H9 (cell line): ENCODE data around the gene NDUFS6. TPM values are rescaled to one million over a fixed set of nuclear protein-coding genes. Genes with fewer than 3 reads are reported as not detected.
A peak's percentile ranks its signal among the peaks of the same experiment; 100 is the strongest.

ENCODE experiments used
- DNase-seq: peaks from one replicate; pipeline ENCODE4 v3.0.0-alpha.2; 2017
- H2AFZ ChIP-seq: one replicate; pipeline ENCODE4 v1.6.1; 2013; ENCODE audit warnings: mild to moderate bottlenecking, low read length, control low read depth, moderate library complexity
- H2AK5ac ChIP-seq: 2 replicates; pipeline ENCODE4 v1.6.1; 2013; ENCODE audit warnings: low read length, control low read depth, mixed read lengths; ENCODE audit not compliant: insufficient read length
- H2BK120ac ChIP-seq: one replicate; pipeline ENCODE4 v1.6.1; 2013; ENCODE audit warnings: low read depth, mild to moderate bottlenecking, low read length, control low read depth, inconsistent platforms; ENCODE audit not compliant: poor library complexity, severe bottlenecking
- H2BK12ac ChIP-seq: 2 replicates; pipeline ENCODE4 v1.6.1; 2013; ENCODE audit warnings: low read length, control low read depth, mixed read lengths, low read depth; ENCODE audit not compliant: insufficient read length
- H2BK15ac ChIP-seq: 2 replicates; pipeline ENCODE4 v1.6.1; 2013; ENCODE audit warnings: low read depth, low read length, control low read depth
- H2BK20ac ChIP-seq: one replicate; pipeline ENCODE4 v1.6.1; 2013; ENCODE audit warnings: low read depth, mild to moderate bottlenecking, low read length, control low read depth, inconsistent platforms; ENCODE audit not compliant: poor library complexity, severe bottlenecking
- H2BK5ac ChIP-seq: 2 replicates; pipeline ENCODE4 v1.6.1; 2013; ENCODE audit warnings: low read length, control low read depth, mixed read lengths; ENCODE audit not compliant: insufficient read length
- H3K14ac ChIP-seq: 2 replicates; pipeline ENCODE4 v1.6.1; 2013; ENCODE audit warnings: low read length, control low read depth; ENCODE audit not compliant: insufficient read depth
- H3K18ac ChIP-seq: 2 replicates; pipeline ENCODE4 v1.6.1; 2013; ENCODE audit warnings: low read depth, mild to moderate bottlenecking, mixed read lengths, low read length, control low read depth; ENCODE audit not compliant: insufficient read length
- H3K23ac ChIP-seq: 2 replicates; pipeline ENCODE4 v1.6.1; 2013; ENCODE audit warnings: low read length, control low read depth, mixed read lengths, low read depth; ENCODE audit not compliant: insufficient read length
- H3K23me2 ChIP-seq: 2 replicates; pipeline ENCODE4 v1.6.1; 2013; ENCODE audit warnings: low read depth, mild to moderate bottlenecking, mixed read lengths, low read length, control low read depth; ENCODE audit not compliant: insufficient read length, poor library complexity, severe bottlenecking
- H3K27ac ChIP-seq: 2 replicates; pipeline ENCODE4 v1.5.1; 2013; ENCODE audit warnings: low read length, control low read depth, mixed read lengths, low read depth; ENCODE audit not compliant: insufficient read length
- H3K27me3 ChIP-seq: 2 replicates; pipeline ENCODE4 v1.6.1; 2013; ENCODE audit warnings: low read length, control low read depth, inconsistent platforms; ENCODE audit not compliant: insufficient read depth
- H3K4ac ChIP-seq: 2 replicates; pipeline ENCODE4 v1.6.1; 2013; ENCODE audit warnings: low read depth, mild to moderate bottlenecking, control low read depth, inconsistent platforms, low read length, moderate library complexity
- H3K4me1 ChIP-seq: 2 replicates; pipeline ENCODE4 v1.6.1; 2013; ENCODE audit warnings: low read length, control low read depth, inconsistent platforms; ENCODE audit not compliant: insufficient read depth
- H3K4me2 ChIP-seq: 2 replicates; pipeline ENCODE4 v1.6.1; 2013; ENCODE audit warnings: low read length, control low read depth, mixed read lengths; ENCODE audit not compliant: insufficient read length, insufficient read depth
- H3K56ac ChIP-seq: 2 replicates; pipeline ENCODE4 v1.6.1; 2013; ENCODE audit warnings: low read depth, mild to moderate bottlenecking, mixed read lengths, low read length, control low read depth; ENCODE audit not compliant: insufficient read length
- H3K79me1 ChIP-seq: 2 replicates; pipeline ENCODE4 v1.6.1; 2013; ENCODE audit warnings: low read depth, mild to moderate bottlenecking, moderate library complexity, low read length, control low read depth, inconsistent platforms; ENCODE audit not compliant: insufficient read depth, poor library complexity, severe bottlenecking
- H3K79me2 ChIP-seq: 2 replicates; pipeline ENCODE4 v1.6.1; 2013; ENCODE audit warnings: low read length, control low read depth, inconsistent platforms; ENCODE audit not compliant: insufficient read depth
- H3K9ac ChIP-seq: 2 replicates; pipeline ENCODE4 v1.6.1; 2013; ENCODE audit warnings: low read length, control low read depth, mixed read lengths; ENCODE audit not compliant: insufficient read length; ENCODE audit errors: extremely low read depth
- H3K9me3 ChIP-seq: one replicate; pipeline ENCODE4 v1.6.1; 2013; ENCODE audit warnings: low read depth, low read length, inconsistent platforms; ENCODE audit not compliant: control insufficient read depth
- H3T11ph ChIP-seq: one replicate; pipeline ENCODE4 v1.6.1; 2013; ENCODE audit warnings: mild to moderate bottlenecking, low read length, control low read depth, inconsistent platforms
- H4K20me1 ChIP-seq: one replicate; pipeline ENCODE4 v1.6.1; 2013; ENCODE audit not compliant: control insufficient read depth, insufficient read length, insufficient read depth
- H4K5ac ChIP-seq: 2 replicates; pipeline ENCODE4 v1.6.1; 2013; ENCODE audit warnings: low read depth, mild to moderate bottlenecking, mixed read lengths, low read length, control low read depth; ENCODE audit not compliant: insufficient read length
- H4K8ac ChIP-seq: replicated peaks from 2 replicates; pipeline ENCODE4 v1.6.1; 2013; ENCODE audit warnings: low read length, control low read depth, mixed read lengths, low read depth; ENCODE audit not compliant: insufficient read length
- H4K91ac ChIP-seq: 2 replicates; pipeline ENCODE4 v1.6.1; 2013; ENCODE audit warnings: low read depth, mild to moderate bottlenecking, moderate library complexity, mixed read lengths, low read length, control low read depth; ENCODE audit not compliant: insufficient read length
- H3K27ac Mint-ChIP-seq, 3 experiments: 2 replicates in 2 of 3; 3 replicates in 1 of 3; pipeline ENCODE4 v1.8.0; 2020 to 2021; ENCODE audit warnings: mixed read lengths in 3 of 3, mild to moderate bottlenecking in 1 of 3, moderate library complexity in 1 of 3
- H3K27me3 Mint-ChIP-seq: 2 replicates; pipeline ENCODE4 v1.8.0; 2021; ENCODE audit warnings: low read depth, mild to moderate bottlenecking, moderate library complexity, mixed read lengths
- H3K36me3 Mint-ChIP-seq, 3 experiments: 2 replicates in 2 of 3; 3 replicates in 1 of 3; pipeline ENCODE4 v1.8.0; 2020 to 2021; ENCODE audit warnings: low read depth in 3 of 3, mixed read lengths in 3 of 3; ENCODE audit not compliant: insufficient read depth in 1 of 3
- H3K4me1 Mint-ChIP-seq, 2 experiments: 2 replicates each; pipeline ENCODE4 v1.8.0; 2020; ENCODE audit warnings: mixed read lengths in 2 of 2
- H3K4me3 Mint-ChIP-seq, 2 experiments: 2 replicates in 1 of 2; 3 replicates in 1 of 2; pipeline ENCODE4 v1.8.0; 2020 to 2021; ENCODE audit warnings: mild to moderate bottlenecking in 2 of 2, mixed read lengths in 2 of 2, moderate library complexity in 1 of 2
- H3K9me3 Mint-ChIP-seq, 2 experiments: 2 replicates in 1 of 2; 3 replicates in 1 of 2; pipeline ENCODE4 v1.8.0; 2020; ENCODE audit warnings: mild to moderate bottlenecking in 2 of 2, mixed read lengths in 2 of 2, moderate library complexity in 1 of 2
- CTCF ChIP-seq: fragments of 200-600 bp; sonication (generic); conservative IDR thresholded peaks from 3 replicates; pipeline ENCODE4 v1.8.0; 2021; ENCODE audit warnings: antibody characterized with exemption, mild to moderate bottlenecking
- WGBS: extraction: QIAGEN DNeasy Blood & Tissue Kit; methylation state at CpG from one replicate; pipeline ENCODE4 v1.1.7; 2013; ENCODE audit warnings: missing lambda C conversion rate, low lambda C conversion rate, mixed read lengths; ENCODE audit not compliant: insufficient read length; ENCODE audit errors: extremely low coverage; 5-methylcytosine and 5-hydroxymethylcytosine counted together
- total RNA-seq: library from RNA; stranded (reverse); gene quantifications from 2 replicates; pipeline ENCODE4 v1.2.1, GENCODE V29; 2021

NDUFS6 gene
- total RNA-seq, 1 experiment from 2014 or later, result 62.5 TPM

DNA sequence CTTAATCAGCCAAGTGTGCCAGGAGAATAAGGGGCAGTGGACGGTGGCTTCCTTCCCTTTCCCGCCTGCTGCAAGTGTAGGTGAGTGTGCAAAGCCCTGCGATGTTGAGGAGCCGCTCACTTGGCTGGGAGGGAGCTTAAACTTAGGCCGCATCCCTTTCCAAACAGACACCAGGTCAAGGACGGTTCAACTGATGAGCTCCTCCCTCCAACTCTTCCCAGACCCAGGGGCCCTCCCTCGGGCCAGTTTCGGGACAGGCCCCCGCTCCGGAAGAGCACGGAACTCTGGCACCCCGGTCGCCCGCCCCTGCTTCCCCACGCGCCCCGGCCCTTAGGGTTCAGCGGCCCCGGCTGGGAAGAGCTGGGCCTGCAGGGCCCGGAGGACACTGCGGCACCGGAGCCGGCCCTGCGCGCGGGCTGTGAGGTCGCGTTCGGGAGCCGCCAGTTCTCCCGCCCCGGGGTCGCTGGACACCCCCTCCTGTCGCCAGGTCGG, 2.1 kb upstream of the NDUFS6 start:
- H3K4ac ChIP-seq, result no peak overlapping the region
- Mint-ChIP-seq H3K4me3 (peak overlapping the region; percentile 95 to 96), H3K4me1 (peaks cover 22% of the 10 kb centered on the region in 2 experiments), H3K9me3 (peaks cover 0 to 3% of the 10 kb centered on the region in 2 experiments; a peak in 1 of 5 replicates), H3K27me3 (no peaks in the 10 kb centered on the region), H3K27ac (peak overlapping the region in 1 of 3 experiments; percentile 35; a peak in 1 of 7 replicates), H3K36me3 (peaks cover 28 to 47% (median 45%) of the 10 kb centered on the region in 3 experiments)
- H3K79me1 ChIP-seq, result peaks cover 6% of the 10 kb centered on the region
- peaks cover 13% of the 10 kb centered on the region; the same call in 1 of the 2 replicates for H3K79me2 ChIP-seq
- no peaks in the 10 kb centered on the region for H3K9me3 ChIP-seq
- H2AFZ ChIP-seq, result no peak overlapping the region
- H2BK20ac ChIP-seq, result no peak overlapping the region
- no CpG with 5 or more reads among the region's 35 CpGs for WGBS
- no peak overlapping the region for H3T11ph ChIP-seq
- H3K9ac ChIP-seq, result peak overlapping the region; percentile 88
- no peak overlapping the region for H3K56ac ChIP-seq
- no peaks in the 10 kb centered on the region for H4K20me1 ChIP-seq
- no peak overlapping the region for H3K18ac ChIP-seq
- H2BK12ac ChIP-seq, result no peak overlapping the region
- no peak overlapping the region for H2AK5ac ChIP-seq
- DNase-seq, result no peak
- H3K23ac ChIP-seq, result no peak overlapping the region
- no peak overlapping the region for H3K27ac ChIP-seq
- H2BK5ac ChIP-seq, result no peak overlapping the region
- H4K8ac ChIP-seq, result no peak overlapping the region
- H2BK120ac ChIP-seq, result no peak overlapping the region
- peak overlapping the region; percentile 99 for H3K4me2 ChIP-seq
- no peak for TF ChIP-seq CTCF
- no peak overlapping the region for H4K5ac ChIP-seq
- H3K4me1 ChIP-seq, result no peaks in the 10 kb centered on the region
- peaks cover 14% of the 10 kb centered on the region for H3K23me2 ChIP-seq
- no peaks in the 10 kb centered on the region for H3K27me3 ChIP-seq
- H2BK15ac ChIP-seq, result no peak overlapping the region
- H4K91ac ChIP-seq, result no peak overlapping the region
- H3K14ac ChIP-seq, result peak overlapping the region; percentile 78
